Tibial nerve (tissue), 4 donors: ENCODE data around the gene KCNMA1. TPM values are rescaled to one million over a fixed set of nuclear protein-coding genes. Genes with fewer than 3 reads are reported as not detected.
"Not testable (repeated sequence)": the region's sequence is repeated elsewhere in the genome, so short reads cannot be mapped to it uniquely, and the experiment has no call there.

Experiments used
- DNase-seq, 2 donors: peaks; one replicate each; pipeline ENCODE4 v3.0.0-alpha.2; 2019; ENCODE audit warnings: low spot score in 2 of 2
- H3K27ac ChIP-seq, 4 donors: fragments of 200-600 bp; sonication (generic) in 3 of 4; one replicate each; pipeline ENCODE4 v1.5.1; 2017 to 2019; ENCODE audit warnings: mild to moderate bottlenecking in 1 of 4
- H3K27me3 ChIP-seq, 2 donors: fragments of 200-600 bp; sonication (generic) in 1 of 2; one replicate each; pipeline versions ENCODE4 v1.5.1 to v1.6.0; 2017 to 2019
- H3K36me3 ChIP-seq, 3 donors: fragments of 200-600 bp; sonication (generic); one replicate each; pipeline ENCODE4 v1.5.1; 2018 to 2019
- H3K4me1 ChIP-seq, 4 donors: fragments of 200-600 bp; sonication (generic) in 3 of 4; one replicate each; pipeline ENCODE4 v1.5.1; 2017 to 2019
- H3K4me3 ChIP-seq, 4 donors: fragments of 200-600 bp; sonication (generic) in 3 of 4; one replicate each; pipeline ENCODE4 v1.5.1; 2017 to 2019; ENCODE audit warnings: mild to moderate bottlenecking in 1 of 4, moderate library complexity in 1 of 4
- H3K9me3 ChIP-seq, 4 donors: fragments of 200-600 bp; sonication (generic) in 3 of 4; one replicate each; pipeline ENCODE4 v1.5.1; 2017 to 2019
- EP300 ChIP-seq, 2 donors: sonication (generic); formaldehyde crosslinking; IDR thresholded peaks; one replicate each; pipeline ENCODE4 v1.6.1; 2017; ENCODE audit warnings: antibody characterized with exemption in 2 of 2, mild to moderate bottlenecking in 1 of 2
- POLR2A ChIP-seq, 2 donors: fragments of 450-650 bp; IDR thresholded peaks; one replicate each; pipeline ENCODE4 v1.6.1; 2017; ENCODE audit warnings: antibody characterized with exemption in 2 of 2, mild to moderate bottlenecking in 2 of 2, moderate library complexity in 2 of 2
- WGBS, 2 donors: methylation state at CpG; one replicate each; pipeline ENCODE4 v1.1.5; 2018; 5-methylcytosine and 5-hydroxymethylcytosine counted together
- total RNA-seq, 4 donors: library from RNA; depleted of rRNA; stranded (reverse); fragments of >200 nt; gene quantifications; one replicate each; pipeline ENCODE4 v1.1.0, GENCODE V29; 2016
- TF ChIP-seq, protein P1 (sequence below), 5 experiments: fragments of 200-600 bp in 3 of 5; fragments of 450-650 bp in 2 of 5; sonication (generic) in 3 of 5; IDR thresholded peaks; one replicate each; pipeline ENCODE4 v1.5.1; 2016 to 2019; ENCODE audit warnings: antibody characterized with exemption in 5 of 5, mild to moderate bottlenecking in 3 of 5, moderate library complexity in 2 of 5

Gene KCNMA1
- total RNA-seq, 4 donors from 2014 or later: 10.2 to 19.9 (median 13.7) TPM

DNA sequence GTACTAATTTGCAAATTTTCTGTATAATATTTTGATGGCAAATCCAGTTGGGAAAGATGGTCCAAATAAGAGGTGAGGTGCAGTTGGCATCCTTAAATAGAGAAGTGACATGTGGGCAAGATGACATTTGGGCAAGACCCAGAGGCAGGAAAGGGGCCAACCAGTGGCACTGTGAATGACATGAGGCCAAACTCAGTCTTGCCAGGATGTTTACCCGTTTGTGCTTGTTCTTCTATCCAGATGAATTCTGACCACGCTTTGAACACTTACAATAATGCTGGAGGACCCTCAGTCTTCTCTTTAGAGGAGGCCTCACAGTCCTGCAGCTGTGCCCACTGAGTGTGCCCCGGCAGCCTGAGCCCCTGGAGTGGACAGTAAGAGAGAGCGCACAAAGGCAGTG lies 45.1 kb downstream of the KCNMA1 start:
- H3K36me3 ChIP-seq: no peaks in the 10 kb centered on the region
- no peak overlapping the region for H3K4me3 ChIP-seq
- TF ChIP-seq EP300 (IDR thresholded peaks at IDR 0.05): no peak
- no peak overlapping the region for H3K27ac ChIP-seq
- DNase-seq: no peak
- 85 to 88% methylated on average over 4 of the region's 4 CpGs for WGBS, 2 donors
- no peaks in the 10 kb centered on the region for H3K9me3 ChIP-seq
- H3K4me1 ChIP-seq: no peaks in the 10 kb centered on the region
- H3K27me3 ChIP-seq: no peaks in the 10 kb centered on the region

DNA sequence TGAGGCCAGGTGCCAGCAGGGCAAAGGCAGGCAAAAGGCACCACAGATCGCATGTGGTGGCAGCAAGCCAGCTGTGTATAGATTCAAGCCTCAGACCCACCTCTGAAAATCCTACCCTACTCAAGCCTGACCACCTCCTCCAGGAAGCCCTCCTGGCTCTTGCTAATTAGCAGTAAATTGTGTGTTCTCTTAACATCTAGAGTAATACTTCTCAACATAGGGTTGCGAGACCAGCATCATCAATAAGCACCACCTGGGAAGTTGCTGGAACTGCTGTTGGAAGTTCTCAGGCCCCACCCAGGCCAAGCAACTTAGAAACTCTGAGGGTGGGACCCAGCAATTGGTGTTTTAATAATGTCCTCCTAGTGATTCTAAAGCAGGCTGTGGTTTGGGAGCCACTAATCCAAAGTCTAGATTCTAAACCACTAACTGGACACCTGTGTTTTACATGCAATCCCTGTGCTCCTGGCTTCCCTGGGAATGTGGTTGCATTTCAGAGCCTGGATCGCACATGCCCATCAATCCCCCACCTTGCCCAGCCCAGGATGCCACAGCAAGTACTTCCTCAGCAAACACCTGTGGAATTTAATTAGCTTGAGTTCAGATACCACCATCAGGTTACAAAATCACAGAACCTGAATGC lies 46.2 kb downstream of the KCNMA1 start:
- Histone ChIP-seq H3K4me3 (no peak overlapping the region), H3K4me1 (no peaks in the 10 kb centered on the region), H3K36me3 (no peaks in the 10 kb centered on the region), H3K9me3 (no peaks in the 10 kb centered on the region), H3K27me3 (no peaks in the 10 kb centered on the region), H3K27ac (no peak overlapping the region)
- TF ChIP-seq EP300 (IDR thresholded peaks at IDR 0.05): no peak
- no peak for TF ChIP-seq POLR2A (IDR thresholded peaks at IDR 0.05)
- TF ChIP-seq, protein P1, sequence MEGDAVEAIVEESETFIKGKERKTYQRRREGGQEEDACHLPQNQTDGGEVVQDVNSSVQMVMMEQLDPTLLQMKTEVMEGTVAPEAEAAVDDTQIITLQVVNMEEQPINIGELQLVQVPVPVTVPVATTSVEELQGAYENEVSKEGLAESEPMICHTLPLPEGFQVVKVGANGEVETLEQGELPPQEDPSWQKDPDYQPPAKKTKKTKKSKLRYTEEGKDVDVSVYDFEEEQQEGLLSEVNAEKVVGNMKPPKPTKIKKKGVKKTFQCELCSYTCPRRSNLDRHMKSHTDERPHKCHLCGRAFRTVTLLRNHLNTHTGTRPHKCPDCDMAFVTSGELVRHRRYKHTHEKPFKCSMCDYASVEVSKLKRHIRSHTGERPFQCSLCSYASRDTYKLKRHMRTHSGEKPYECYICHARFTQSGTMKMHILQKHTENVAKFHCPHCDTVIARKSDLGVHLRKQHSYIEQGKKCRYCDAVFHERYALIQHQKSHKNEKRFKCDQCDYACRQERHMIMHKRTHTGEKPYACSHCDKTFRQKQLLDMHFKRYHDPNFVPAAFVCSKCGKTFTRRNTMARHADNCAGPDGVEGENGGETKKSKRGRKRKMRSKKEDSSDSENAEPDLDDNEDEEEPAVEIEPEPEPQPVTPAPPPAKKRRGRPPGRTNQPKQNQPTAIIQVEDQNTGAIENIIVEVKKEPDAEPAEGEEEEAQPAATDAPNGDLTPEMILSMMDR (IDR thresholded peaks at IDR 0.05): no peak
- 90 to 100% methylated on average over 2 to 3 of the region's 3 CpGs for WGBS, 2 donors
- DNase-seq: no peak

DNA sequence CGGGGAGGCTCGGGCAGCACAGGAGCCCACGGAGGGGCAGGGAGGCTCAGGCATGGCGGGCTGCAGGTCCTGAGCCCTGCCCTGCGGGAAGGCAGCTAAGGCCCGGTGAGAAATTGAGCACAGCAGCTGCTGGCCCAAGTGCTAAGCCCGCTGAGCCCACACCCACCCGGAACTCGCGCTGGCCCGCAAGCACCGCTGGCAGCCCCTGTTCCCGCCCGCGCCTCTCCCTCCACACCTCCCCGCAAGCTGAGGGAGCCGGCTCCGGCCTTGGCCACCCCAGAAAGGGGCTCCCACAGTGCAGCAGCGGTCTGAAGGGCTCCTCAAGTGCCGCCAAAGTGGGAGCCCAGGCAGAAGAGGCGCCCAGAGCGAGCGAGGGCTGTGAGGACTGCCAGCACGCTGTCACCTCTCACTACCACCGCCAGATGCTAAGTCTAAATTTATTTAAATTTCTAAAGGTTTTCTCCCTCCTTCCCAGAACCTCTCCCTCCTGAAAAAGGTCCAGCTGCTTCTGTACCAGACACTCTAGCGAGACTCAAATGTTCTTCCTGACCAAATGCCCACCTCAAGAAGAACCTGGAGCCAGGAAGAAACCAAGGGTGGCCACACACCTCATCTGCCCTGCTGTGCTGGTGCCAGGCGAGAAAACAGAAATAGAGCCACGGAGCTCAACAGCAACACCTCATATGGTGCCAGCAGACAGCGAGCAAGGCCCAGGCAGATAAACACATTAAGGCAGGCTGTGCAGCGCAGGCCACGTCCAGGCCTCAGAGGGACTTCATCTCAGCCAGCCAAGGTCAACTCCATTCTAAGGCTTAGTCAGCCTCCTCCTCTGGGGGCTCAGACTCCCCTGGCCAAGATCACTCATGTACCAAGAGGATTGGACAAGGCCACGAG lies 47.0 kb downstream of the KCNMA1 start:
- no peak for DNase-seq
- no peak overlapping the region for H3K27ac ChIP-seq
- no peaks in the 10 kb centered on the region for H3K4me1 ChIP-seq
- H3K4me3 ChIP-seq: no peak overlapping the region
- no peaks in the 10 kb centered on the region for H3K36me3 ChIP-seq
- no peak for TF ChIP-seq POLR2A (IDR thresholded peaks at IDR 0.05)
- TF ChIP-seq EP300 (IDR thresholded peaks at IDR 0.05): no peak
- TF ChIP-seq, protein P1 (IDR thresholded peaks at IDR 0.05): no peak
- no peaks in the 10 kb centered on the region for H3K27me3 ChIP-seq
- WGBS, 2 donors: 89 to 94% methylated on average over 26 to 28 of the region's 32 CpGs
- no peaks in the 10 kb centered on the region for H3K9me3 ChIP-seq

DNA sequence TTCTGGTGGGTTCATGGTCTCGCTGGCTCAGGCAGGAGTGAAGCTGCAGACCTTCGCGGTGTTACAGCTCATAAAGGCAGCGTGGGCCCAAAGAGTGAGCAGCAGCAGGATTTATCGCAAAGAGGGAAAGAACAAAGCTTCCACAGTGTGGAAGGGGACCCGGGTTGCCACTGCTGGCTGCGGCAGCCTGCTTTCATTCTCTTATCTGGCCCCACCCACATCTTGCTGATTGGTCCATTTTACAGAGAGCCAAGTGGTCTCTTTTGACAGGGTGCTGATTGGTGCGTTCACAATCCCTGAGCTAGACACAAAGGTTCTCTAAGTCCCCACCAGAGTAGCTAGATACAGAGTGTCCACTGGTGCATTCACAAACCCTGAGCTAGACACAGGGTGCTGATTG lies 47.9 kb downstream of the KCNMA1 start:
- not testable (repeated sequence) for H3K4me3 ChIP-seq, H3K27me3 ChIP-seq, H3K27ac ChIP-seq, H3K36me3 ChIP-seq, DNase-seq, H3K9me3 ChIP-seq, H3K4me1 ChIP-seq
- WGBS, 2 donors: 78 to 80% methylated on average over 8 of the region's 8 CpGs

DNA sequence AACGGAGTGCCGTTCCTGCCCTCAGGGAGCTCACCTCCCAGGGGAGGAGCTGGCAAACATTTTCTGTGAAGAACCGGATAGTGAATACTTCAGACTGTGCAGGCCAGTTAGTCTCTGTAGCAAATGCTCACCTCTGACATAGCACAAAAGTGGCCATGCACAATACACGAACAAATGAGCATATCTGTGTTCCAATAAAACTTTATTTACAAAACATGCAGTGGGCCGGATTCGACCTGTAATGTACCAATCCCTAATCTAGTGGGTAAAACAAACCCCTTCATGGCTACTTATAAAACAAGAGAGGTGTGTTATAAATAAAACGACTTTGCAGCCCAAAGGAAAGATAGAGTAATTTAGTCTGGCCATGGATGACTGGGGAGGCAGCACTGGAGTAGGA lies 48.7 kb downstream of the KCNMA1 start:
- no peaks in the 10 kb centered on the region for H3K27me3 ChIP-seq
- DNase-seq: no peak
- H3K36me3 ChIP-seq: no peaks in the 10 kb centered on the region
- no peaks in the 10 kb centered on the region for H3K9me3 ChIP-seq
- no peak overlapping the region for H3K27ac ChIP-seq
- H3K4me1 ChIP-seq: no peaks in the 10 kb centered on the region
- WGBS, 2 donors: 91 to 93% methylated on average over 7 of the region's 7 CpGs
- TF ChIP-seq POLR2A (IDR thresholded peaks at IDR 0.05) (no peak), EP300 (IDR thresholded peaks at IDR 0.05) (no peak)
- TF ChIP-seq, protein P1 (IDR thresholded peaks at IDR 0.05): no peak
- no peak overlapping the region for H3K4me3 ChIP-seq

DNA sequence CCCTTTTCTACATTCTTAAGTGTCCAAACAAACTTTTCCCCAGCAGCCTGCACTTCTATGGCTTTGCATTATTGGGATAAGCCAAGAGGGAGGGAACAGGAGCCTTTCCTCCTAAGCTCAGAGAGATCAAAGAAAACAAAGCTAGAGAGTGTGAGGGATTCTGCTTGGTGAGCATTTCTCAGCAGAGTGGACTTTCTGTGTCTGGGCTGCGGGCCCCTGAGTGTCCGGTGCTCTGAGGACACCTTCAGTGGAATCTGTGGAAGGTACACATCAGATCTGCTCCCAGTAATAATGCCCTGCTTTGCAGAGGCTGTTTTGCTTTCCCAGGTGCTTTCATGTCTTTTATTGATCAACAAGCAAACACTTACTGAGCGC lies 50.2 kb downstream of the KCNMA1 start:
- Histone ChIP-seq H3K4me1 (no peaks in the 10 kb centered on the region), H3K9me3 (no peaks in the 10 kb centered on the region), H3K27me3 (no peaks in the 10 kb centered on the region), H3K27ac (no peak overlapping the region), H3K36me3 (no peaks in the 10 kb centered on the region), H3K4me3 (no peak overlapping the region)
- no peak for DNase-seq
- TF ChIP-seq EP300 (IDR thresholded peaks at IDR 0.05) (no peak), POLR2A (IDR thresholded peaks at IDR 0.05) (no peak)
- TF ChIP-seq, protein P1 (IDR thresholded peaks at IDR 0.05): no peak
- 91 to 96% methylated on average over 3 of the region's 3 CpGs for WGBS, 2 donors
